HCT116 (cell line): ENCODE measurements around the gene RBM25. TPM values are rescaled to one million over a fixed set of nuclear protein-coding genes. Genes with fewer than 3 reads are reported as not detected.
"Not testable (repeated sequence)": the region's sequence is repeated elsewhere in the genome, so short reads cannot be mapped to it uniquely, and the experiment has no call there.

Experiments
- ATAC-seq: fragments of 200-7000 bp; cut with Tn5 transposase; 2 replicates; pipeline ENCODE4 v1.9.1; 2020; ENCODE audit warnings: mild to moderate bottlenecking, moderate library complexity
- BruUV-seq: library from RNA; stranded (reverse); fragments of 400-500 nt; replicated peaks from 2 replicates; lab custom pipeline; 2021; lab: Mats Ljungman, UMichigan
- CTCF ChIA-PET: fragments of 300-600 bp; sonication (Branson Sonifier 250); formaldehyde crosslinking; loops from one replicate; lab custom pipeline; 2021; ENCODE audit warnings: antibody characterized with exemption; lab: Charles Lee
- POLR2A ChIA-PET: fragments of 300-600, 350-600 bp; sonication (Branson Sonifier 250); formaldehyde crosslinking; loops from one replicate; lab custom pipeline; 2021; ENCODE audit warnings: antibody characterized with exemption; lab: Charles Lee
- RAD21 ChIA-PET, 2 experiments: fragments of 300-600 bp; sonication (Branson Sonifier 250); formaldehyde crosslinking; loops; one replicate each; lab custom pipeline; 2023; ENCODE audit warnings: low total read pairs in 2 of 2; ENCODE audit not compliant: uncharacterized antibody in 2 of 2, unreplicated experiment in 2 of 2, low non-redundant PET in 1 of 2; lab: Charles Lee
- DNase-seq: peaks from one replicate; pipeline ENCODE4 v3.0.0-alpha.2; 2010; ENCODE audit warnings: low read depth, low spot score
- H2AFZ ChIP-seq: fragments of 200-600 bp; shearing (Covaris generic), sonication (generic); 2 replicates; pipeline ENCODE4 v1.6.1; 2017; ENCODE audit warnings: low read depth, mixed run types, mixed read lengths, antibody characterized with exemption, low read length; ENCODE audit not compliant: poor library complexity, severe bottlenecking
- H3K27ac ChIP-seq: 2 replicates; pipeline ENCODE4 v1.5.1; 2012; ENCODE audit warnings: low read depth, low read length
- H3K27me3 ChIP-seq: fragments of 200-600 bp; sonication (generic); 2 replicates; pipeline ENCODE4 v1.6.1; 2016; ENCODE audit warnings: mixed run types, low read length, mixed read lengths; ENCODE audit not compliant: insufficient read depth
- H3K36me3 ChIP-seq, 2 experiments: fragments of 200-500 bp in 1 of 2; fragments of 200-600 bp in 1 of 2; sonication (Bioruptor generic) in 1 of 2; sonication (generic) in 1 of 2; 2 replicates each; pipeline versions ENCODE4 v1.5.1 to v1.6.1; 2014 to 2016; ENCODE audit warnings: low read length in 2 of 2, inconsistent platforms in 1 of 2, mixed read lengths in 1 of 2, mixed run types in 1 of 2; ENCODE audit not compliant: insufficient read depth in 2 of 2, control insufficient read depth in 1 of 2
- H3K4me1 ChIP-seq, 2 experiments: fragments of 200-600 bp in 1 of 2; sonication (generic) in 1 of 2; 2 replicates each; pipeline versions ENCODE4 v1.5.1 to v1.6.1; 2012 to 2017; ENCODE audit warnings: low read length in 2 of 2, inconsistent platforms in 1 of 2, mild to moderate bottlenecking in 1 of 2, mixed read lengths in 1 of 2, mixed run types in 1 of 2, moderate library complexity in 1 of 2; ENCODE audit not compliant: insufficient read depth in 2 of 2, control insufficient read depth in 1 of 2
- H3K4me2 ChIP-seq: fragments of 200-600 bp; sonication (generic); 2 replicates; pipeline ENCODE4 v1.6.1; 2017; ENCODE audit warnings: mixed run types, low read length, mixed read lengths
- H3K4me3 ChIP-seq, 2 experiments: fragments of 200-600 bp in 1 of 2; sonication (generic) in 1 of 2; replicated peaks in 1 of 2; 2 replicates each; pipeline ENCODE4 v1.5.1; 2011 to 2016; ENCODE audit warnings: low read length in 2 of 2, control low read depth in 1 of 2, low read depth in 1 of 2, mild to moderate bottlenecking in 1 of 2, mixed read lengths in 1 of 2, mixed run types in 1 of 2
- H3K79me2 ChIP-seq: fragments of 200-600 bp; sonication (generic); 2 replicates; pipeline ENCODE4 v1.6.1; 2017; ENCODE audit warnings: mild to moderate bottlenecking, mixed run types, low read length, moderate library complexity, mixed read lengths; ENCODE audit not compliant: insufficient read depth
- H3K9ac ChIP-seq: fragments of 200-600 bp; sonication (generic); 2 replicates; pipeline ENCODE4 v1.6.1; 2016; ENCODE audit warnings: low read length, mixed read lengths
- H3K9me2 ChIP-seq: fragments of 200-600 bp; sonication (generic), shearing (Covaris generic); 2 replicates; pipeline ENCODE4 v1.6.1; 2017; ENCODE audit warnings: mixed run types, mild to moderate bottlenecking, moderate library complexity; ENCODE audit not compliant: insufficient read depth
- H3K9me3 ChIP-seq, 2 experiments: fragments of 200-500 bp in 1 of 2; fragments of 200-600 bp in 1 of 2; sonication (Bioruptor generic) in 1 of 2; sonication (generic) in 1 of 2; 2 replicates each; pipeline ENCODE4 v1.6.1; 2014 to 2017; ENCODE audit warnings: low read length in 2 of 2, mixed read lengths in 2 of 2, inconsistent platforms in 1 of 2, low read depth in 1 of 2, mild to moderate bottlenecking in 1 of 2, mixed run types in 1 of 2, moderate library complexity in 1 of 2; ENCODE audit not compliant: control insufficient read depth in 1 of 2, insufficient read depth in 1 of 2
- H4K20me1 ChIP-seq: fragments of 200-600 bp; sonication (generic), shearing (Covaris generic); 2 replicates; pipeline ENCODE4 v1.6.1; 2017; ENCODE audit warnings: mixed run types, mild to moderate bottlenecking, moderate library complexity; ENCODE audit not compliant: insufficient read depth
- CEBPB ChIP-seq: IDR thresholded peaks from 2 replicates; pipeline ENCODE4 v1.6.1; 2012; ENCODE audit warnings: low read depth
- ELF1 ChIP-seq: IDR thresholded peaks from 2 replicates; pipeline ENCODE4 v1.6.1; 2012; ENCODE audit warnings: low read depth, borderline replicate concordance
- JUND ChIP-seq: IDR thresholded peaks from 2 replicates; pipeline ENCODE4 v1.6.1; 2012
- intact Hi-C: fragments of 100-400 bp; cut with micrococcal nuclease; formaldehyde crosslinking; loops from 2 replicates; pipeline ENCODE4 v1.10.0; 2022
- total RNA-seq: library from RNA; stranded (reverse); gene quantifications from one replicate; pipeline ENCODE4 v1.2.1, GENCODE V29; 2021; ENCODE audit not compliant: unreplicated experiment
- TF ChIP-seq, protein P1 (sequence below), 3 experiments: fragments of 200-600 bp in 1 of 3; sonication (generic) in 1 of 3; IDR thresholded peaks in 2 of 3; conservative IDR thresholded peaks in 1 of 3; 2 replicates each; pipeline ENCODE4 v1.5.1; 2012 to 2017; ENCODE audit warnings: low read depth in 2 of 3, low read length in 2 of 3, antibody characterized with exemption in 1 of 3, borderline replicate concordance in 1 of 3, control low read depth in 1 of 3, mild to moderate bottlenecking in 1 of 3, mixed read lengths in 1 of 3, mixed run types in 1 of 3, moderate library complexity in 1 of 3; ENCODE audit not compliant: insufficient read depth in 1 of 3

The RBM25 gene
- total RNA-seq, 1 experiment from 2014 or later = 80.1 TPM

DNA sequence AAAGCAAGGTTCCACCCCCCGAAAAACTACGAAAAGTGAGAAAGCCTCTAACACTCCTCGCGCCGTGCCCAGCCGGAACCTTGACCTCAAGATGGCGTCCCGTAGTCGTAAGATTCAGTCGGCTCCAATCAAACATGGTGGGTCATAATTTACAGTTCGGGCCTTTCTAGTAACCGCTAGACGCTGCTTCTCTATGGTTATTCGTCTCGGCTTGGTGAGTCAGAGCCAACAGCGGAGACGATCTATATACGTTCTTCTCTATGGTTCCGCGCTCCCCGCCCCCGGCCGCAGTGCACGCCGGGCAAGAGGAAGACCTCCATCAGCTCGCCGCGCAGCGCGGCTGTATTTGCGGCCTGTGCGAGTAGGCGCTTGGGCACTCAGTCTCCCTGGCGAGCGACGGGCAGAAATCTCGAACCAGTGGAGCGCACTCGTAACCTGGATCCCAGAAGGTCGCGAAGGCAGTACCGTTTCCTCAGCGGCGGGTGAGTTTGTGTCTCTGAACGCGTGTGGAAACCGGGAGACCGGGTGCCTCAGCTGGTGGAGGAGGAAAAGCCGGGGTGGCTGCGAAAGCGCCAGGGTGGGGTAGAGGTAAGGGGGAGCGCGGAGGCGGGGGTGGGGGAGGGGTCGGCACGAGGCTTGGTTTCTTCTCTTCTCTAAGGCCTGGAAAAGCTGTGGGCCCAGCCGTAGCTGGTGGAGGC lies at the start of gene RBM25 (continued):
- TF ChIP-seq ELF1 = no peak; the same call in 1 of the 2 replicates
- TF ChIP-seq, protein P1, sequence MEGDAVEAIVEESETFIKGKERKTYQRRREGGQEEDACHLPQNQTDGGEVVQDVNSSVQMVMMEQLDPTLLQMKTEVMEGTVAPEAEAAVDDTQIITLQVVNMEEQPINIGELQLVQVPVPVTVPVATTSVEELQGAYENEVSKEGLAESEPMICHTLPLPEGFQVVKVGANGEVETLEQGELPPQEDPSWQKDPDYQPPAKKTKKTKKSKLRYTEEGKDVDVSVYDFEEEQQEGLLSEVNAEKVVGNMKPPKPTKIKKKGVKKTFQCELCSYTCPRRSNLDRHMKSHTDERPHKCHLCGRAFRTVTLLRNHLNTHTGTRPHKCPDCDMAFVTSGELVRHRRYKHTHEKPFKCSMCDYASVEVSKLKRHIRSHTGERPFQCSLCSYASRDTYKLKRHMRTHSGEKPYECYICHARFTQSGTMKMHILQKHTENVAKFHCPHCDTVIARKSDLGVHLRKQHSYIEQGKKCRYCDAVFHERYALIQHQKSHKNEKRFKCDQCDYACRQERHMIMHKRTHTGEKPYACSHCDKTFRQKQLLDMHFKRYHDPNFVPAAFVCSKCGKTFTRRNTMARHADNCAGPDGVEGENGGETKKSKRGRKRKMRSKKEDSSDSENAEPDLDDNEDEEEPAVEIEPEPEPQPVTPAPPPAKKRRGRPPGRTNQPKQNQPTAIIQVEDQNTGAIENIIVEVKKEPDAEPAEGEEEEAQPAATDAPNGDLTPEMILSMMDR (IDR thresholded peaks at IDR 0.05 in 2 of 3, conservative IDR thresholded peaks at IDR 0.05 in 1 of 3; ENCODE audit: borderline replicate concordance in 1 of 3, insufficient read depth in 1 of 3, low read depth in 2 of 3, low read length in 2 of 3) = no peak

DNA sequence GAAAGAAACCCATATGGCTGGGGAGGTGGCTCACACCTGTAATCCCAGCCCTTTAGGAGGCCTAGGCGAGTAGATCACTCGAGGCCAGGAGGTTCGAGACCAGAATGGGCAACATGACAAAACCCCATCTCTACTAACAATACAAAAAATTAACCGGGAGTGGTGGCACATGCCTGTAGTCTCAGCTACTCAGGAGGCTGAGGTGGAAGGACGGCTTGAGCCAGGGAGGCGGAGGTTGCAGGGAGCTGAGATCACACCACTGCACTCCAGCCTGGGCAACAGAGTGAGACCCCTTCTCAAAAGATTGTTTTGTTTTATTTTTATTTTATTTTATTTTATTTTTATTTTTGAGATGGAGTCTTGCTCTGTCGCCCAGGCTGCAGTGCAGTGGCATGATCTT lies 47.1 kb upstream of the RBM25 start:
- H3K9ac ChIP-seq, H3K4me3 ChIP-seq, H3K79me2 ChIP-seq, POLR2A ChIA-PET, DNase-seq, ATAC-seq, H2AFZ ChIP-seq, H4K20me1 ChIP-seq, CTCF ChIA-PET, intact Hi-C loops, BruUV-seq, RAD21 ChIA-PET, H3K9me3 ChIP-seq, H3K9me2 ChIP-seq, H3K4me2 ChIP-seq, H3K27me3 ChIP-seq, H3K27ac ChIP-seq, H3K36me3 ChIP-seq: not testable (repeated sequence)
- peaks cover 7 to 43% of the 10 kb centered on the region in 2 experiments for H3K4me1 ChIP-seq

DNA sequence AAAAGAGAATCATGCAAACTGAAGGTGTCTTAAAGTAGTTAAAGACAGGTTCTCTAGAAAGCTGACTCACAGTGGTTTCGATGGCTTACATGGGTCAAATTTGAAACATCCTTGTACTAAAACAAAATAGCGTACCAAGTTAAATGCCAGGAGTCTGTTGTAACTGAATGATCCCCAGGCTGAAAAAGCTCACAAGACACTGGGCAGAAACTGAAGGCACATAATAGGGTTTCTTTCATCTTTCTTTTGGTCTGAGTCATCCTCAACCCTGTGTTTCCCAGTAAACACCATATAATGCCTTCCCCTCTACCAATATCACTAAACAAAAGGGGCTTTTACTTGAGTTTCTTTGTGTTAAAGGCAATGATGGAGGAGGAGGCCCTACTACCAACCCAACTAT lies 44.2 kb upstream of the RBM25 start:
- no TSS peak for BruUV-seq
- H3K79me2 ChIP-seq = no peaks in the 10 kb centered on the region
- no peak overlapping the region for H3K9ac ChIP-seq
- H3K27ac ChIP-seq = no peak overlapping the region
- ChIA-PET POLR2A (interaction anchor here (2.8 kb wide), 1 partner anchor 13 kb away, joined by 8 read pairs; the partner anchor contains the start of gene ZFYVE1), CTCF (no interaction called here), RAD21 (no interaction called here)
- TF ChIP-seq CEBPB = no peak
- 0 out of 2 replicates have a peak, but pooled peaks have one; percentile 7 for TF ChIP-seq JUND
- DNase-seq (no peak), ATAC-seq (peak; percentile 43; the same call in 1 of the 2 replicates)
- no peaks in the 10 kb centered on the region for H3K9me3 ChIP-seq
- no peaks in the 10 kb centered on the region for H4K20me1 ChIP-seq
- intact Hi-C loops = no loop called here
- no peaks in the 10 kb centered on the region for H3K9me2 ChIP-seq
- H2AFZ ChIP-seq = no peak overlapping the region
- H3K4me1 ChIP-seq = peaks cover 12 to 43% of the 10 kb centered on the region in 2 experiments
- H3K27me3 ChIP-seq = no peaks in the 10 kb centered on the region
- H3K4me3 ChIP-seq = no peak overlapping the region
- H3K36me3 ChIP-seq = no peaks in the 10 kb centered on the region
- H3K4me2 ChIP-seq = peak overlapping the region; percentile 45

DNA sequence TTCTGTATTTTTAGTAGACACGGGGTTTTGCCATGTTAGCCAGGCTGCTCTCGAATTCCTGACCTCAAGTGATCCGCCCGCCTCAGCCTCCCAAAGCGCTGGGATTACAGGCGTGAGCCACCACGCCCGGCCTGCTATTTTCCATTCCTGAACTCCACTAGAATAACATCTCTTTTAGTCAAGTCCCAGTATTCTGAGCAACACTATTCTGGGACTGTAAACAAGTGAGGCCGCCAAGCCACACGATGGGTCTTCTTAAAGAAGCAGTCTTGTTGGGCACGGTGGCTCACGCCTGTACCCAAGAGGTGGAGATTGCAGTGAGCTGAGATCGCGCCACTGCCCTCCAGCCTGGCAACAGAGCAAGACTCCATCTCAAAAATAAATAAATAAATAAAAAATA lies 42.8 kb upstream of the RBM25 start:
- H3K79me2 ChIP-seq, H3K9me2 ChIP-seq, H3K9me3 ChIP-seq, RAD21 ChIA-PET, H4K20me1 ChIP-seq, H2AFZ ChIP-seq, H3K9ac ChIP-seq, CTCF ChIA-PET, BruUV-seq, H3K4me3 ChIP-seq, intact Hi-C loops, DNase-seq, H3K36me3 ChIP-seq, H3K27me3 ChIP-seq: not testable (repeated sequence)
- POLR2A ChIA-PET = interaction anchor here (2.8 kb wide), 1 partner anchor 11 kb away, joined by 8 read pairs; the partner anchor contains the start of gene ZFYVE1
- Histone ChIP-seq H3K4me1 (peaks cover 12 to 42% of the 10 kb centered on the region in 2 experiments), H3K27ac (0 out of 2 replicates have a peak overlapping the region, but pooled peaks have one; percentile 15), H3K4me2 (peak overlapping the region; percentile 62)
- ATAC-seq = peak; percentile 26; the same call in 1 of the 2 replicates
